HepG2 (cell line): Measurements from ENCODE around the gene FXR2. TPM values are rescaled to one million over a fixed set of nuclear protein-coding genes. Genes with fewer than 3 reads are reported as not detected.

Experiments used
- ERF ChIP-seq: IDR thresholded peaks from 2 replicates; pipeline ENCODE4 v1.6.1; 2018; ENCODE audit warnings: missing biosample characterization, missing genetic modification reagents
- HDAC1 ChIP-seq: sonication (generic); formaldehyde crosslinking; IDR thresholded peaks from 2 replicates; pipeline ENCODE4 v1.5.1; 2020; ENCODE audit warnings: mild to moderate bottlenecking, missing genetic modification reagents
- KIAA2018 ChIP-seq: sonication (generic); formaldehyde crosslinking; IDR thresholded peaks from 2 replicates; pipeline ENCODE4 v1.5.0; 2020; ENCODE audit warnings: mild to moderate bottlenecking, missing genetic modification reagents, borderline replicate concordance
- KLF9 ChIP-seq: IDR thresholded peaks from 2 replicates; pipeline ENCODE4 v1.6.1; 2016; ENCODE audit warnings: low read depth
- KMT2B ChIP-seq: IDR thresholded peaks from 2 replicates; pipeline ENCODE4 v1.6.1; 2016; ENCODE audit warnings: missing genetic modification reagents, missing compliant biosample characterization
- ZNF276 ChIP-seq: sonication (generic); formaldehyde crosslinking; IDR thresholded peaks from 2 replicates; pipeline ENCODE4 v1.4.0; 2020; ENCODE audit warnings: mild to moderate bottlenecking, low read depth, missing genetic modification reagents
- ZNF431 ChIP-seq: sonication (generic); formaldehyde crosslinking; IDR thresholded peaks from 2 replicates; pipeline ENCODE4 v1.9.0; 2022; ENCODE audit warnings: missing genetic modification reagents, low read depth, mild to moderate bottlenecking, borderline replicate concordance
- ZNF776 ChIP-seq: sonication (generic); formaldehyde crosslinking; IDR thresholded peaks from 2 replicates; pipeline ENCODE4 v1.4.0; 2020; ENCODE audit warnings: mild to moderate bottlenecking, missing genetic modification reagents
- polyA plus RNA-seq, 8 experiments: library from polyadenylated mRNA; depleted of rRNA in 3 of 8; stranded (reverse) in 7 of 8; unstranded in 1 of 8; fragments of >200 nt; fragmentation: Illumina TruSeq in 4 of 8; extraction: Trizol in 4 of 8; gene quantifications; 2 replicates each; pipeline versions ENCODE4 v1.2.1 to v1.2.3, GENCODE V29; 2011 to 2016; ENCODE audit warnings: low read depth in 4 of 8, missing spikeins in 1 of 8, mixed read lengths in 1 of 8; ENCODE audit not compliant: insufficient read depth in 1 of 8
- total RNA-seq, 5 experiments: library from RNA; depleted of rRNA; stranded (reverse); fragments of >200 nt; fragmentation: Illumina TruSeq; extraction: Trizol; gene quantifications; 2 replicates each; pipeline ENCODE4 v1.2.3, GENCODE V29; 2016; ENCODE audit warnings: low read depth in 1 of 5
- TF ChIP-seq, protein P1 (sequence below): sonication (generic); formaldehyde crosslinking; IDR thresholded peaks from 2 replicates; pipeline ENCODE4 v1.4.0; 2020; ENCODE audit warnings: missing genetic modification reagents, borderline replicate concordance
- TF ChIP-seq, protein P2 (sequence below): IDR thresholded peaks from 2 replicates; pipeline ENCODE4 v1.6.1; 2016; ENCODE audit warnings: missing biosample characterization, missing genetic modification reagents, low read depth
- TF ChIP-seq, protein P3 (sequence below): sonication (generic); formaldehyde crosslinking; conservative IDR thresholded peaks from 2 replicates; pipeline ENCODE4 v1.4.0; 2020; ENCODE audit warnings: missing genetic modification reagents
- TF ChIP-seq, protein P4 (sequence below): sonication (generic); formaldehyde crosslinking; conservative IDR thresholded peaks from 2 replicates; pipeline ENCODE4 v1.4.0; 2020; ENCODE audit warnings: missing genetic modification reagents

The FXR2 gene
- total and polyA plus RNA-seq, 2 of the 13 experiments (the other 11 are each of a cell fraction or from before 2014, with no cell fraction given), result 20.9 to 24.4 TPM

DNA sequence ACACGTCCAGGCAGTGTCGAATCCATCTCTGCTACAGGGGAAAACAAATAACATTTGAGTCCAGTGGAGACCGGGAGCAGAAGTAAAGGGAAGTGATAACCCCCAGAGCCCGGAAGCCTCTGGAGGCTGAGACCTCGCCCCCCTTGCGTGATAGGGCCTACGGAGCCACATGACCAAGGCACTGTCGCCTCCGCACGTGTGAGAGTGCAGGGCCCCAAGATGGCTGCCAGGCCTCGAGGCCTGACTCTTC, 42.4 kb downstream of the FXR2 start (continued):
- TF ChIP-seq, protein P1, sequence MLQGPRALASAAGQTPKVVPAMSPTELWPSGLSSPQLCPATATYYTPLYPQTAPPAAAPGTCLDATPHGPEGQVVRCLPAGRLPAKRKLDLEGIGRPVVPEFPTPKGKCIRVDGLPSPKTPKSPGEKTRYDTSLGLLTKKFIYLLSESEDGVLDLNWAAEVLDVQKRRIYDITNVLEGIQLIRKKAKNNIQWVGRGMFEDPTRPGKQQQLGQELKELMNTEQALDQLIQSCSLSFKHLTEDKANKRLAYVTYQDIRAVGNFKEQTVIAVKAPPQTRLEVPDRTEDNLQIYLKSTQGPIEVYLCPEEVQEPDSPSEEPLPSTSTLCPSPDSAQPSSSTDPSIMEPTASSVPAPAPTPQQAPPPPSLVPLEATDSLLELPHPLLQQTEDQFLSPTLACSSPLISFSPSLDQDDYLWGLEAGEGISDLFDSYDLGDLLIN (CRISPR knock-in tag), result peak; percentile 53; the same call in 1 of the 2 replicates
- peak; percentile 69 for TF ChIP-seq HDAC1 (CRISPR knock-in tag)
- TF ChIP-seq, protein P2, sequence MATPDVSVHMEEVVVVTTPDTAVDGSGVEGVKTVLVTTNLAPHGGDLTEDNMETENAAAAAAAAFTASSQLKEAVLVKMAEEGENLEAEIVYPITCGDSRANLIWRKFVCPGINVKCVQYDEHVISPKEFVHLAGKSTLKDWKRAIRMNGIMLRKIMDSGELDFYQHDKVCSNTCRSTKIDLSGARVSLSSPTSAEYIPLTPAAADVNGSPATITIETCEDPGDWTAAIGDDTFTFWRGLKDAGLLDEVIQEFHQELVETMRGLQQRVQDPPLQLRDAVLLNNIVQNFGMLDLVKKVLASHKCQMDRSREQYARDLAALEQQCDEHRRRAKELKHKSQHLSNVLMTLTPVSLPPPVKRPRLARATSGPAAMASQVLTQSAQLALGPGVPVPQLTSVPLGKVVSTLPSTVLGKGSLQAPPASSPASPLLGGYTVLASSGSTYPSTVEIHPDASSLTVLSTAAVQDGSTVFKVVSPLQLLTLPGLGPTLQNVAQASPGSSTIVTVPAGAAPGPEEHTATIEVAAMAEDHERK (CRISPR knock-in tag), result 0 out of 2 replicates have a peak, but pooled peaks have one; percentile 52
- no peak; the same call in 1 of the 2 replicates for TF ChIP-seq KIAA2018 (CRISPR knock-in tag)
- TF ChIP-seq, protein P3, sequence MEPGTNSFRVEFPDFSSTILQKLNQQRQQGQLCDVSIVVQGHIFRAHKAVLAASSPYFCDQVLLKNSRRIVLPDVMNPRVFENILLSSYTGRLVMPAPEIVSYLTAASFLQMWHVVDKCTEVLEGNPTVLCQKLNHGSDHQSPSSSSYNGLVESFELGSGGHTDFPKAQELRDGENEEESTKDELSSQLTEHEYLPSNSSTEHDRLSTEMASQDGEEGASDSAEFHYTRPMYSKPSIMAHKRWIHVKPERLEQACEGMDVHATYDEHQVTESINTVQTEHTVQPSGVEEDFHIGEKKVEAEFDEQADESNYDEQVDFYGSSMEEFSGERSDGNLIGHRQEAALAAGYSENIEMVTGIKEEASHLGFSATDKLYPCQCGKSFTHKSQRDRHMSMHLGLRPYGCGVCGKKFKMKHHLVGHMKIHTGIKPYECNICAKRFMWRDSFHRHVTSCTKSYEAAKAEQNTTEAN (CRISPR knock-in tag), result peak; percentile 59; the same call in 1 of the 2 replicates
- TF ChIP-seq ERF (CRISPR knock-in tag), result peak; percentile 80; the same call in 1 of the 2 replicates
- peak; percentile 81; the same call in 1 of the 2 replicates for TF ChIP-seq ZNF276 (CRISPR knock-in tag)
- TF ChIP-seq, protein P4, sequence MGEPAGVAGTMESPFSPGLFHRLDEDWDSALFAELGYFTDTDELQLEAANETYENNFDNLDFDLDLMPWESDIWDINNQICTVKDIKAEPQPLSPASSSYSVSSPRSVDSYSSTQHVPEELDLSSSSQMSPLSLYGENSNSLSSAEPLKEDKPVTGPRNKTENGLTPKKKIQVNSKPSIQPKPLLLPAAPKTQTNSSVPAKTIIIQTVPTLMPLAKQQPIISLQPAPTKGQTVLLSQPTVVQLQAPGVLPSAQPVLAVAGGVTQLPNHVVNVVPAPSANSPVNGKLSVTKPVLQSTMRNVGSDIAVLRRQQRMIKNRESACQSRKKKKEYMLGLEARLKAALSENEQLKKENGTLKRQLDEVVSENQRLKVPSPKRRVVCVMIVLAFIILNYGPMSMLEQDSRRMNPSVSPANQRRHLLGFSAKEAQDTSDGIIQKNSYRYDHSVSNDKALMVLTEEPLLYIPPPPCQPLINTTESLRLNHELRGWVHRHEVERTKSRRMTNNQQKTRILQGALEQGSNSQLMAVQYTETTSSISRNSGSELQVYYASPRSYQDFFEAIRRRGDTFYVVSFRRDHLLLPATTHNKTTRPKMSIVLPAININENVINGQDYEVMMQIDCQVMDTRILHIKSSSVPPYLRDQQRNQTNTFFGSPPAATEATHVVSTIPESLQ, result 0 out of 2 replicates have a peak, but pooled peaks have one; percentile 24
- peak; percentile 75; the same call in 1 of the 2 replicates for TF ChIP-seq KMT2B
- no peak for TF ChIP-seq KLF9
- TF ChIP-seq ZNF776 (CRISPR knock-in tag), result no peak
- peak; percentile 80 for TF ChIP-seq ZNF431 (CRISPR knock-in tag)
